ENCODE measurements around the gene PHACTR3.

Gene PHACTR3

GRCh38 chr20:59640267-59640666 is 35.9 kb downstream of the PHACTR3 start:
- Histone ChIP-seq H3K4me1 (ENCODE audit: control insufficient read depth in 1 of 2, insufficient read depth in 1 of 2, low read depth in 1 of 2, low read length in 1 of 2) (no peaks in the 10 kb centered on the region), H3K36me3 (no peaks in the 10 kb centered on the region), H3K9me3 (no peaks in the 10 kb centered on the region), H3K4me3 (ENCODE audit: low read depth in 1 of 2, low read length in 1 of 2) (no peak overlapping the region), H3K27ac (no peak overlapping the region), H3K27me3 (peaks cover 23% of the 10 kb centered on the region)
- TF ChIP-seq CTCF (IDR thresholded peaks at IDR 0.05), result no peak

- H3K36me3 ChIP-seq, result no peaks in the 10 kb centered on the region
- no peak overlapping the region for H3K27ac ChIP-seq
- H3K27me3 ChIP-seq, result peaks cover 9% of the 10 kb centered on the region
- no peak overlapping the region for H3K4me3 ChIP-seq (ENCODE audit: low read depth in 1 of 2, low read length in 1 of 2)
- TF ChIP-seq CTCF (IDR thresholded peaks at IDR 0.05), result no peak
- no peaks in the 10 kb centered on the region for H3K9me3 ChIP-seq
- H3K4me1 ChIP-seq (ENCODE audit: control insufficient read depth in 1 of 2, insufficient read depth in 1 of 2, low read depth in 1 of 2, low read length in 1 of 2), result no peaks in the 10 kb centered on the region
Measured at GRCh38 chr20:59643615-59644061, 39.3 kb downstream of the PHACTR3 start.

DNA sequence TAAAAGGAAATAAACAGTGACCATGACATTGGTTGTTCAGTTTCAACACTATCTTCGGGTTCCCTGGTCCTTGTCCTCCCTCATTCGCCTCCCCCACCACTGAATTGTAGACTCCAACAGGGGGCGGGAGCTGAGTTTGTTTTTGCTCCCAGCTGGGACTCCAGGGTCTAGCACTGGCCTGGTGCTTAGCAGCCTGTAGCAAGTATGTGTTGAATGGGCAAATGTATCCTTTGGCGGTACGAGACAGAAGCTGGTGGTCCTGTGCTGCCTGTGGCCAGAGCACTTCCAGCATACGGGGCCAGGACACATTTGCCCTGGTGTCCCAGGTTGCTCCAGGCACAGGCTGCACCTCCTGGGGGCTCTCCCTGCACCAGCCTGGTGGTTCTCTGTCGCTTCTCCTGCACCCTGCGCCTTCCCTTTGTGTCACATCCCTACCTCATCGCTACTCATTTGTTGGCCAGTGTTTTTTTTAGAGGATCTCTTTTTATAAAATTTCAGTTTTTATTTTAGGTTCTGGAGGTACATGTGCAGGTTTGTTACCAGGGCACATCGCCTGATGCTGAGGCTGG is 40.1 kb downstream of the PHACTR3 start:
- no peaks in the 10 kb centered on the region for H3K9me3 ChIP-seq
- no peak for TF ChIP-seq CTCF (IDR thresholded peaks at IDR 0.05)

GRCh38 chr20:59645271-59645670 is 40.9 kb downstream of the PHACTR3 start:
- H3K9me3 ChIP-seq, result no peaks in the 10 kb centered on the region
- no peak overlapping the region for H3K4me3 ChIP-seq (ENCODE audit: low read depth in 1 of 2, low read length in 1 of 2)
- no peaks in the 10 kb centered on the region for H3K4me1 ChIP-seq (ENCODE audit: control insufficient read depth in 1 of 2, insufficient read depth in 1 of 2, low read depth in 1 of 2, low read length in 1 of 2)
- H3K36me3 ChIP-seq, result no peaks in the 10 kb centered on the region
- H3K27ac ChIP-seq, result no peak overlapping the region
- peaks cover 17% of the 10 kb centered on the region for H3K27me3 ChIP-seq
- no peak for TF ChIP-seq CTCF (IDR thresholded peaks at IDR 0.05)

More for the DNA sequence above, 40.1 kb downstream of the PHACTR3 start:
- Histone ChIP-seq H3K36me3 (no peaks in the 10 kb centered on the region), H3K27ac (no peak overlapping the region), H3K27me3 (peaks cover 11% of the 10 kb centered on the region), H3K4me1 (ENCODE audit: control insufficient read depth in 1 of 2, insufficient read depth in 1 of 2, low read depth in 1 of 2, low read length in 1 of 2) (no peaks in the 10 kb centered on the region), H3K4me3 (ENCODE audit: low read depth in 1 of 2, low read length in 1 of 2) (no peak overlapping the region)

- Histone ChIP-seq H3K4me3 (ENCODE audit: low read depth in 1 of 2, low read length in 1 of 2) (no peak overlapping the region), H3K27ac (no peak overlapping the region), H3K27me3 (peaks cover 18% of the 10 kb centered on the region), H3K9me3 (no peaks in the 10 kb centered on the region), H3K36me3 (no peaks in the 10 kb centered on the region), H3K4me1 (ENCODE audit: control insufficient read depth in 1 of 2, insufficient read depth in 1 of 2, low read depth in 1 of 2, low read length in 1 of 2) (no peaks in the 10 kb centered on the region)
- TF ChIP-seq CTCF (IDR thresholded peaks at IDR 0.05), result no peak
Measured at GRCh38 chr20:59645761-59646171, 41.4 kb downstream of the PHACTR3 start.
